Memory B cell (primary cell): Measurements from ENCODE around the gene TMUB2.

Experiments used
- ATAC-seq: fragments of 150-1000 bp; cut with Tn5 transposase; 2 replicates; pipeline ENCODE4 v1.10.0; 2021; ENCODE audit warnings: low read depth, mild to moderate bottlenecking, moderate library complexity
- DNase-seq, 2 donors: peaks; one replicate each; pipeline ENCODE4 v3.0.0; 2022; ENCODE audit warnings: low spot score in 2 of 2
- H3K27ac Mint-ChIP-seq: one replicate; pipeline ENCODE4 v1.8.0; 2022; ENCODE audit warnings: mild to moderate bottlenecking, moderate library complexity, mixed read lengths
- H3K27me3 Mint-ChIP-seq: one replicate; pipeline ENCODE4 v1.8.0; 2022; ENCODE audit warnings: mixed read lengths
- H3K36me3 Mint-ChIP-seq: one replicate; pipeline ENCODE4 v1.8.0; 2022; ENCODE audit warnings: mild to moderate bottlenecking, mixed read lengths
- H3K4me1 Mint-ChIP-seq: one replicate; pipeline ENCODE4 v1.8.0; 2022; ENCODE audit warnings: mixed read lengths
- H3K4me3 Mint-ChIP-seq: one replicate; pipeline ENCODE4 v1.8.0; 2022; ENCODE audit warnings: mild to moderate bottlenecking, moderate library complexity, mixed read lengths
- H3K9me3 Mint-ChIP-seq: one replicate; pipeline ENCODE4 v1.8.0; 2022; ENCODE audit warnings: mixed read lengths

The TMUB2 gene

GRCh38 chr17:44167181-44167861, 19.5 kb upstream of the TMUB2 start:
- H3K4me1 Mint-ChIP-seq, result peaks cover 13% of the 10 kb centered on the region
- no peak overlapping the region for H3K27ac Mint-ChIP-seq
- no peaks in the 10 kb centered on the region for H3K27me3 Mint-ChIP-seq
- H3K4me3 Mint-ChIP-seq, result no peak overlapping the region
- no peaks in the 10 kb centered on the region for H3K9me3 Mint-ChIP-seq
- H3K36me3 Mint-ChIP-seq, result no peaks in the 10 kb centered on the region
- ATAC-seq, result no peak
- no peak for DNase-seq

DNA sequence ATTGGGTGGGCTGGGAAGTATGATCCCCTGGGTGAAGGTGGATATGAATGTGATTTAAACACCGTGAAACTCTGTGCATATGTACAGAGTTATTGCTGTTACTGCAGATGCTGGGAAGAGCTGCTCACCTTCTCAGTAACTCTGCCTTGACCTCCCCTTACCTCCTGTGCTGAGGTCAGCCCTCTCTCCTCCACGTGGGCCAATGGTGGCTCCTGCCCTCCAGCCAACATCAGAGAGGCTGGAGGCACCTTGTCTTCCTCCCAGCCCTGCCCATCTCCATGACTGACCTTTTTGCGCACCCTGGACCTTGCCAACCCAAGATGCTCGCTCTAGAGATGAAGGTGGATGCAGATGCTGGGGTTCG, 16.7 kb upstream of the TMUB2 start:
- H3K4me3 Mint-ChIP-seq, result no peak overlapping the region
- no peaks in the 10 kb centered on the region for H3K9me3 Mint-ChIP-seq
- H3K4me1 Mint-ChIP-seq, result peaks cover 13% of the 10 kb centered on the region
- H3K27me3 Mint-ChIP-seq, result no peaks in the 10 kb centered on the region
- no peak overlapping the region for H3K27ac Mint-ChIP-seq
- no peak for DNase-seq
- no peaks in the 10 kb centered on the region for H3K36me3 Mint-ChIP-seq
- ATAC-seq, result no peak

DNA sequence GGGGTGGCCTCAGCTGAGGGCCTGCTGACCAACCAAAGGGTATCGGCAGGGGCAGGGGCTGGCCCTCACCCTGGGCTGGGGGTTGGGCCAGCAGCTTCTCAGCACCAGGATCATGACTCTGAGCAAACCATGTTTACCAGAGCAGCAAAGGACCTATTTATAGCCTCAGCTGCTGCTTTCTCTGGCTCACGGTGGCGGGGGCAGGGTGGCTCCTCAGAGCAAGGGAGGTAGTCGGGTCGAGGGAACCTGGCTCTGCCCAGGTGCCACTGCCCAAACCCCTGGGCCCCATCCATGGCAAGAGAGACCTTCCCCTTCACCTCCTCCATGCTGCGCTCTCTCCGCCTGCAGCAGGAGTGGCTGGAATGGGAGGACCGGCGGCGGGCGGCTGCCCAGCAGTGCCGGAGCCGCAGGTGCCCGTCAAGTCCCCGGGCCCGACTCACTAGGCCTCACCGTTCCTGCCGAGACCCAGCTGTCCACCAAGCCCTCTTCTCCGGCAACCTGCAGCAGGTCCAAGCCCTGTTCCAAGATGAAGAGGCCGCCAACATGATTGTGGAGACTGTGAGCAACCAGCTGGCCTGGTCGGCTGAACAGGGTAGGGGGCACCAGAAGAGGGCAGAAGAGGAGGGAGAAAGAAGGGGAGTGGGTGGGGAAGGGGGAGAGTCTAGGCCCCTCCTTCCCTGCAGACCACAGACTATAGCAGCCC, 16.1 kb upstream of the TMUB2 start, which contains the start of gene ASB16:
TSS of gene ASB16 (plus strand) at position 206 of the 703 bp plus-strand sequence. CDS start at position 292, 86 bp downstream.
- Mint-ChIP-seq H3K27ac (no peak within 1 kb of the TSS), H3K27me3 (no peaks in the 10 kb centered on the region), H3K4me3 (no peak within 1 kb of the TSS), H3K4me1 (peaks cover 13% of the 10 kb centered on the region), H3K36me3 (peaks cover 1% of the 10 kb centered on the region), H3K9me3 (no peaks in the 10 kb centered on the region)
- no peak for ATAC-seq
- no peak for DNase-seq

DNA sequence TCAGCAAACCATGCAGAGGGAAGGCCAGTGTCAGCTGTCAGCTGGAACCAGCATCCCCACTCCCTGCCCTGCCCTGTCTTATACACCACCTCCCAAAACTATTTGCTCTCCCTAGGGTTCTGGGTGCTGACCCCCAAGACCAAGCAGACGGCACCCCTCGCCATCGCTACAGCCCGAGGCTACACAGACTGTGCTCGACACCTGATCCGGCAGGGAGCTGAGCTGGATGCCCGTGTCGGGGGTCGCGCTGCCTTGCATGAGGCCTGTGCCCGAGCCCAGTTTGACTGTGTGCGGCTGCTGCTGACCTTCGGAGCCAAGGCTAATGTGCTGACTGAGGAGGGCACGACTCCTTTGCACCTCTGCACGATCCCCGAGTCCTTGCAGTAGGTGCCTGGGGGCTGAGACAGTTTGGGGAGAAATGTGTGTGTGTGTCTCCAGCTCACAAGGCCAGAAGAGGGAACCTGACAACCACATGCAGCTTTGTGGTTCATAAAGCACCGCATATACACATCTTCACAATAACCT, 14.8 kb upstream of the TMUB2 start:
- no peaks in the 10 kb centered on the region for H3K27me3 Mint-ChIP-seq

DNA sequence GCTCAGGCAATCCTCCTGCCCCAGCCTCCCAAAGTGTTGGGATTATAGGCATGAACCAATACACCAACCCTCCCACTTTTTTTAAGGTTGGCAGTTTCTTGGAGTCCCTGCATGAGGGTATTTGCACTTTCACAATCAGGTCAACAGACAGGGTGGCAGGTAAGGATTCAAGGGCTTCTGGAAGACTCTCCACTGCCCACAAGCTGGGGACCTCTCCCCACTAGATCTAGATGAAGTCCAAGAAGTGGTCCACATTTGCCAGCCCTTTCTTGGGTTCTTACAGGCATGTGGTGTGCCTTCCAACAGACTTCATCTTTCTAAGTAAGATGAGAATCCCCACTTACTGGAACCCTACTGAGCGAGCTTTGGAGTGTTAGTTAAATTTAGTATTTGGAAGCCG, 12.3 kb upstream of the TMUB2 start:
- H3K27me3 Mint-ChIP-seq, result no peaks in the 10 kb centered on the region
- peaks cover 4% of the 10 kb centered on the region for H3K4me1 Mint-ChIP-seq
- no peaks in the 10 kb centered on the region for H3K9me3 Mint-ChIP-seq
- no peak overlapping the region for H3K27ac Mint-ChIP-seq
- ATAC-seq (no peak), DNase-seq (no peak)
- no peak overlapping the region for H3K4me3 Mint-ChIP-seq
- H3K36me3 Mint-ChIP-seq, result peaks cover 9% of the 10 kb centered on the region

More for the DNA sequence above, 14.8 kb upstream of the TMUB2 start:
- Mint-ChIP-seq H3K27ac (no peak overlapping the region), H3K36me3 (peaks cover 4% of the 10 kb centered on the region), H3K4me1 (peaks cover 13% of the 10 kb centered on the region), H3K4me3 (no peak overlapping the region), H3K9me3 (no peaks in the 10 kb centered on the region)
- DNase-seq (no peak), ATAC-seq (no peak)

DNA sequence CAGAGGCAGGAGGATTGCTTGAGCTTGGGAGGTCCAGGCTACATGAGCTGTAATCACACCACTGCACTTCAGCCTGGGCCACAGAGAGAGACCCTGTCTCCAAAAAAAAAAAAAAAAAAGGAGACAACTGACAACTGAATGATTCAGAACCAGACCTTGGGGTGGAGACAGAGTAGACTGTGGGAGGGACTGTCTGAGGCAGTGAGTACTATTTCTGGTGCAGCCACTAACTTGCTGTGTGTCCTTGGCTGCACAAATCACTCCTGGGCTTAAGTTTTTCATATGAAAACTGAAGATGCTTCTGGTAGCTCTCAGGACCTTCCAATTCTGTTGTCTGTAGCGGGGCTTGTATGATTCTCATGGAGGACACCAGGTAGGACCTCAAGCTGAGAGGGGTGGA, 10.5 kb upstream of the TMUB2 start:
- H3K27me3 Mint-ChIP-seq, result no peaks in the 10 kb centered on the region
- no peaks in the 10 kb centered on the region for H3K4me1 Mint-ChIP-seq
- ATAC-seq (no peak), DNase-seq (no peak)
- peaks cover 9% of the 10 kb centered on the region for H3K36me3 Mint-ChIP-seq
- H3K9me3 Mint-ChIP-seq, result no peaks in the 10 kb centered on the region
- H3K27ac Mint-ChIP-seq, result no peak overlapping the region
- H3K4me3 Mint-ChIP-seq, result no peak overlapping the region

DNA sequence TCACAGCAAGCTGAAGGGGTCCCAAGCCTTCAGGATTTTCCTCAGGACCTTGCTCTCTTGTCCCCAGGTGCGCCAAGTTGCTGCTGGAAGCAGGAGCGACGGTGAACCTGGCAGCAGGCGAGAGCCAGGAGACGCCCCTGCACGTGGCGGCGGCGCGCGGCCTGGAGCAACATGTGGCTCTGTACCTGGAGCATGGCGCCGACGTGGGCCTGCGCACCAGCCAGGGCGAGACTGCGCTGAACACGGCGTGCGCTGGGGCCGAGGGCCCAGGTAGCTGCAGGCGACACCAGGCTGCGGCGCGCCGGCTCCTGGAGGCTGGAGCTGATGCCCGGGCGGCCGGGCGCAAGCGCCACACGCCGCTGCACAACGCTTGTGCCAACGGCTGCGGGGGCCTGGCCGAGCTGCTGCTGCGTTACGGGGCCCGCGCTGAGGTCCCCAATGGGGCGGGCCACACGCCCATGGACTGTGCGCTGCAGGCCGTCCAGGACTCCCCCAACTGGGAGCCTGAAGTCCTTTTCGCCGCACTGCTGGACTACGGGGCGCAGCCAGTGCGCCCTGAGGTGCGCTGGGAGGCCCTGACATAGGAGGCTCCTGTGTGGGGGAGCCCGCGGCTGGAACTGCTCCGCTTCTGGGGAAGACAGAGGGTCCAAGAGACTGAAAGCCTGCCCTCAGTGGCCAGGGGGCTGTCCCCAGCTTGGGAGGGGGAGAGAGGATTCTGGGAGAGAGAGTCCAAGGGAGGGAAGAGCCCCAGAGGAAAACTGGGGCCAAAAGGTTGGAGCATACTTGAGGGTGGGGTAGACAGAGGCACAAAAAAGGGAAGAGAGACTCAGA, 9.9 kb upstream of the TMUB2 start:
- Mint-ChIP-seq H3K4me3 (no peak overlapping the region), H3K9me3 (no peaks in the 10 kb centered on the region), H3K36me3 (peaks cover 11% of the 10 kb centered on the region), H3K27ac (no peak overlapping the region), H3K4me1 (no peaks in the 10 kb centered on the region), H3K27me3 (no peaks in the 10 kb centered on the region)
- ATAC-seq (no peak), DNase-seq (no peak)

GRCh38 chr17:44177640-44178039, 9.1 kb upstream of the TMUB2 start:
- DNase-seq, result no peak
- Mint-ChIP-seq H3K4me1 (no peaks in the 10 kb centered on the region), H3K27ac (no peak overlapping the region), H3K9me3 (no peaks in the 10 kb centered on the region), H3K27me3 (no peaks in the 10 kb centered on the region), H3K4me3 (no peak overlapping the region), H3K36me3 (peaks cover 11% of the 10 kb centered on the region)
- no peak for ATAC-seq

DNA sequence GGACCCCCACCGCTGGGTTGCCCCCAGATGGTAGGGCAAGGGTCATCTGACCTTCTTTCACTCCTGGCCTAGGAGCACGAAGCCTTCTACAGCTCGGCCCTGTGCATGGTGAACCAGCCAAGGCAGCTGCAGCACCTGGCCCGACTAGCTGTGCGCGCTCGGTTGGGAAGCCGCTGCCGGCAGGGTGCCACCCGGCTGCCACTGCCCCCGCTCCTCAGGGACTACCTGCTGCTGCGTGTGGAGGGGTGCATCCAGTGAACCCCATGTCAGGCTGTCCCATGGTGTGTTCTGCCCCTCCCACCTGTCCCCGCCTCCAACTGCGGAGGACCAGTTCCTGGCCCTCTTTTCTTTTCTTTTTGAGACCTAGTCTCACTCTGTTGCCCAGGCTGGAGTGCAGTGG, 8.6 kb upstream of the TMUB2 start:
- Mint-ChIP-seq H3K27me3 (no peaks in the 10 kb centered on the region), H3K36me3 (peaks cover 11% of the 10 kb centered on the region), H3K9me3 (no peaks in the 10 kb centered on the region), H3K4me3 (no peak overlapping the region), H3K27ac (no peak overlapping the region), H3K4me1 (no peaks in the 10 kb centered on the region)
- ATAC-seq, result no peak
- DNase-seq, result no peak

DNA sequence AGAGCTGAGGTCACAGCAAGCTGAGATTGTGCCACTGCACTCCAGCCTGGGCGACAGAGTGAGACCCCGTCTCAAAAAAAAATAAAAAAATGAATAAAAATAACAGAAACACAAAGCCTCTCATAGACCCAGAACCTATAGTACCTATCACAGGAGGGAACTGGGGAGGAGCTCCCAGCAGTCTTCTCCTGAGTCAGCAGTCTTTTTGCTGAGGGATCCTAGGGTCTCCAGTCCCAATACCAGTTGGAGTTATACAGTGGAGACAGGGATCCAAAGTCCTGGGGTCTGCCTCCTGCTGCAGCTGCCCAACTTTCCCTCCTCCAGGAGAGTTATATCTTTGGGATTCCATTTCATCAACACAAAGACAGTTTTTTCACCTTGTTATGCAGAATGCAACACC, 3.7 kb upstream of the TMUB2 start:
- ATAC-seq (no peak), DNase-seq (no peak)
- Mint-ChIP-seq H3K4me1 (peaks cover 9% of the 10 kb centered on the region), H3K27me3 (no peaks in the 10 kb centered on the region), H3K9me3 (no peaks in the 10 kb centered on the region), H3K36me3 (peaks cover 7% of the 10 kb centered on the region), H3K4me3 (no peak overlapping the region), H3K27ac (no peak overlapping the region)

DNA sequence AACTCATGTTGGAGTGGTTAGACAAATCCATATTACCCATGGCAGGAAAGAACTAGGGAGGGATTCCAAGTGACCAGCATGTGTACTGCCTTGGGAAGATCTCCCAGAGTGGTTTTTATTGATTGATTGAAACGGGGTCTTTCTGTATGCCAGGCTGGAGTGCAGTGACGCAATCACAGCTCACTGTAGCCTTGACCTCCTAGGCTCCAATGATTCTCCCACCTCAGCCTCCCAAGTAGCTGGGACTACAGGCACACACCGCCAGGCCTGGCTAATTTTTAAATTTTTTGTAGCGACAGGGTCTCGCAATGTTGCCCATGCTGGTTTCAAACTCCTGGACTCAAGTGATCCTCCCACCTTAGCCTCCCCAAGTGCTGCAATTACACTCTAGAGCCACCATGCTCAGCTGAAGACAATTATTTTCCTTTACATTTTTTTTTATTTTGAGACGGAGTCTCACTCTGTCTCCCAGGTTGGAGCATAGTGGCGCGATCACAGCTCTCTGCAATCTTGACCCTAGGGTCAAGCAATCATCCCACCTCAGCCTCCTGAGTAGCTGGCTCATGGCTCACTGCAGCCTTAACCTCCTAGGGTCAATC, 2.5 kb upstream of the TMUB2 start:
- Mint-ChIP-seq H3K36me3 (peaks cover 4% of the 10 kb centered on the region), H3K4me1 (peaks cover 16% of the 10 kb centered on the region), H3K9me3 (no peaks in the 10 kb centered on the region), H3K27me3 (no peaks in the 10 kb centered on the region), H3K27ac (no peak overlapping the region), H3K4me3 (no peak overlapping the region)
- no peak for DNase-seq
- ATAC-seq, result no peak

DNA sequence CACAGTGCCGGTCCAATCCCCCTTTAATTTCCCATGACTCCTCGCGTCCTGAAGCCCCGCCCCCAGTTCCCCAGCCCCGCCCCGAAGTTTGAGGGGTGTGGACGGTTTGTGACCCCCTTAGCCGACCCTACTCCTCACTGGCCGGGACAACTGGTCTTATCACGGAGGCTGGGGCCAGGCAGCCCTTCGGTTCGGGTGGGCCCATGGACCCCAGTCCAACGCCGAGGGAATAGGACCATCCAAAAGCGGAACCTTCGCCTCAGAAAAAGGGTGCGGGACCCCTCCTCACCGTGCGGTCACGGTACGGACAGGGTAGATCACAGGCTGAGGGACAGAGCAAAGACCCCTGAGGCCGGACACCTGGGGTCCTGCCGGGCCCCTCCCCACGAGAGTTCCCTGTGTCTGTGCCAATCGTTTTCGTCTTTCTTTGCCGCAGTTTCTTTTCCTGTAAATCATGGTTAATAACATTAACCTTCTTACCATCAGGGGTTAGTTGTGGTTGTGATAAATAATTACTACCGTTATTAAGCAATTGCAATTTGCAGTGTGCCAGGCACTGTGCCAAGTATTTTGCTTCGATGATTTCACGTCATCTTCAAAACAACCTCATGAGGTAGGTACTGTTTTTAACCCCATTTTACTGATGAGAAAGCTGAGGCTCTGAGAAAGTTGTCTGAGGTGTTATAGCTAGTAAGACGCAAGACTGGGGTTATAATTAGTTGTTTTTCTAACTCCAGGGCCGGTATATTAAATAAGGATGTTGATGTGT, 543 bp downstream of the TMUB2 start:
- Mint-ChIP-seq H3K36me3 (peaks cover 8% of the 10 kb centered on the region), H3K27me3 (no peaks in the 10 kb centered on the region), H3K27ac (peak overlapping the region; percentile 98), H3K4me3 (peak overlapping the region; percentile 98), H3K9me3 (no peaks in the 10 kb centered on the region), H3K4me1 (peaks cover 16% of the 10 kb centered on the region)
- no peak for DNase-seq
- peak; percentile 57 for ATAC-seq
